ENCODE data around the gene PTPRN2.

The PTPRN2 gene

GRCh38 chr7:158117341-158118222, 470.0 kb downstream of the PTPRN2 start:
- TF ChIP-seq CTCF (IDR thresholded peaks at IDR 0.05): no peak
- Histone ChIP-seq H3K27me3 (ENCODE audit: control insufficient read depth, insufficient read depth, low read length) (no peaks in the 10 kb centered on the region), H3K9ac (no peak overlapping the region), H3K4me3 (ENCODE audit: low read depth, low read length) (no peak overlapping the region), H3K36me3 (ENCODE audit: control insufficient read depth, insufficient read depth, low read length) (no peaks in the 10 kb centered on the region), H3K27ac (no peak overlapping the region), H3K9me3 (ENCODE audit: control insufficient read depth, low read length) (no peaks in the 10 kb centered on the region), H3K4me1 (no peaks in the 10 kb centered on the region), H3K79me2 (no peaks in the 10 kb centered on the region), H3K4me2 (ENCODE audit: low read length) (no peak overlapping the region), H2AFZ (no peak overlapping the region)

- no peak for TF ChIP-seq CTCF (IDR thresholded peaks at IDR 0.05)
- no peak overlapping the region for H3K4me3 ChIP-seq (ENCODE audit: low read depth, low read length)
- H3K9me3 ChIP-seq (ENCODE audit: control insufficient read depth, low read length): no peaks in the 10 kb centered on the region
- no peak overlapping the region for H3K9ac ChIP-seq
- H3K36me3 ChIP-seq (ENCODE audit: control insufficient read depth, insufficient read depth, low read length): no peaks in the 10 kb centered on the region
- no peak overlapping the region for H3K4me2 ChIP-seq (ENCODE audit: low read length)
- H3K4me1 ChIP-seq: no peaks in the 10 kb centered on the region
- H3K79me2 ChIP-seq: no peaks in the 10 kb centered on the region
- H3K27ac ChIP-seq: no peak overlapping the region
- no peak overlapping the region for H2AFZ ChIP-seq
- no peaks in the 10 kb centered on the region for H3K27me3 ChIP-seq (ENCODE audit: control insufficient read depth, insufficient read depth, low read length)
These were observed 471.4 kb downstream of the PTPRN2 start for GRCh38 chr7:158116235-158116634.

GRCh38 chr7:158114056-158114850, 473.4 kb downstream of the PTPRN2 start:
- Histone ChIP-seq H3K9me3 (ENCODE audit: control insufficient read depth, low read length) (no peaks in the 10 kb centered on the region), H3K79me2 (no peaks in the 10 kb centered on the region), H3K9ac (no peak overlapping the region), H3K4me3 (ENCODE audit: low read depth, low read length) (no peak overlapping the region), H3K27me3 (ENCODE audit: control insufficient read depth, insufficient read depth, low read length) (no peaks in the 10 kb centered on the region), H3K36me3 (ENCODE audit: control insufficient read depth, insufficient read depth, low read length) (no peaks in the 10 kb centered on the region), H3K4me1 (no peaks in the 10 kb centered on the region), H2AFZ (no peak overlapping the region), H3K27ac (no peak overlapping the region), H3K4me2 (ENCODE audit: low read length) (no peak overlapping the region)
- TF ChIP-seq CTCF (IDR thresholded peaks at IDR 0.05): no peak

- Histone ChIP-seq H3K79me2 (no peaks in the 10 kb centered on the region), H3K36me3 (ENCODE audit: control insufficient read depth, insufficient read depth, low read length) (no peaks in the 10 kb centered on the region), H3K27me3 (ENCODE audit: control insufficient read depth, insufficient read depth, low read length) (no peaks in the 10 kb centered on the region), H3K4me3 (ENCODE audit: low read depth, low read length) (no peak overlapping the region), H3K9ac (no peak overlapping the region), H3K9me3 (ENCODE audit: control insufficient read depth, low read length) (no peaks in the 10 kb centered on the region), H3K4me2 (ENCODE audit: low read length) (no peak overlapping the region), H2AFZ (no peak overlapping the region), H3K27ac (no peak overlapping the region), H3K4me1 (no peaks in the 10 kb centered on the region)
- no peak for TF ChIP-seq CTCF (IDR thresholded peaks at IDR 0.05)
These were observed 474.1 kb downstream of the PTPRN2 start for GRCh38 chr7:158113321-158114025.

Data from parathyroid adenoma (tissue), 2 donors.